HG02885 (cell line): ENCODE data around the gene AHDC1.

Experiments used
- ATAC-seq: cut with Tn5 transposase; IDR thresholded peaks from one replicate; pipeline ENCODE4 v1.9.1; 2021; ENCODE audit warnings: mild to moderate bottlenecking; ENCODE audit not compliant: unreplicated experiment, poor library complexity

Gene AHDC1

GRCh38 chr1:27599605-27600497, 4.1 kb downstream of the AHDC1 start:
- ATAC-seq = no peak

GRCh38 chr1:27598902-27599528, 4.9 kb downstream of the AHDC1 start:
- ATAC-seq = no peak

- no peak for ATAC-seq
Measured at GRCh38 chr1:27598295-27598687, 5.7 kb downstream of the AHDC1 start.

- ATAC-seq = no peak
Measured at GRCh38 chr1:27597516-27598294, 6.2 kb downstream of the AHDC1 start.

GRCh38 chr1:27596986-27597385, 7.0 kb downstream of the AHDC1 start:
- ATAC-seq = no peak

GRCh38 chr1:27596261-27596660, 7.7 kb downstream of the AHDC1 start:
- no peak for ATAC-seq

GRCh38 chr1:27595597-27595996, 8.3 kb downstream of the AHDC1 start:
- ATAC-seq = no peak

- no peak for ATAC-seq
Measured at GRCh38 chr1:27594564-27595510, 9.1 kb downstream of the AHDC1 start.

- ATAC-seq = no peak
Measured at GRCh38 chr1:27593678-27594563, 10.0 kb downstream of the AHDC1 start.

- no peak for ATAC-seq
Measured at GRCh38 chr1:27592931-27593677, 10.8 kb downstream of the AHDC1 start.

GRCh38 chr1:27592232-27592930, 11.6 kb downstream of the AHDC1 start:
- ATAC-seq = no peak

GRCh38 chr1:27591622-27592021, 12.3 kb downstream of the AHDC1 start:
- no peak for ATAC-seq

GRCh38 chr1:27590917-27591508, 12.9 kb downstream of the AHDC1 start:
- no peak for ATAC-seq

GRCh38 chr1:27589841-27590426, 14.0 kb downstream of the AHDC1 start:
- ATAC-seq = no peak

GRCh38 chr1:27589441-27589840, 14.5 kb downstream of the AHDC1 start:
- no peak for ATAC-seq

- no peak for ATAC-seq
Measured at GRCh38 chr1:27588256-27589232, 15.4 kb downstream of the AHDC1 start.
